ENCODE results near the gene ALX4.

ALX4 gene

DNA sequence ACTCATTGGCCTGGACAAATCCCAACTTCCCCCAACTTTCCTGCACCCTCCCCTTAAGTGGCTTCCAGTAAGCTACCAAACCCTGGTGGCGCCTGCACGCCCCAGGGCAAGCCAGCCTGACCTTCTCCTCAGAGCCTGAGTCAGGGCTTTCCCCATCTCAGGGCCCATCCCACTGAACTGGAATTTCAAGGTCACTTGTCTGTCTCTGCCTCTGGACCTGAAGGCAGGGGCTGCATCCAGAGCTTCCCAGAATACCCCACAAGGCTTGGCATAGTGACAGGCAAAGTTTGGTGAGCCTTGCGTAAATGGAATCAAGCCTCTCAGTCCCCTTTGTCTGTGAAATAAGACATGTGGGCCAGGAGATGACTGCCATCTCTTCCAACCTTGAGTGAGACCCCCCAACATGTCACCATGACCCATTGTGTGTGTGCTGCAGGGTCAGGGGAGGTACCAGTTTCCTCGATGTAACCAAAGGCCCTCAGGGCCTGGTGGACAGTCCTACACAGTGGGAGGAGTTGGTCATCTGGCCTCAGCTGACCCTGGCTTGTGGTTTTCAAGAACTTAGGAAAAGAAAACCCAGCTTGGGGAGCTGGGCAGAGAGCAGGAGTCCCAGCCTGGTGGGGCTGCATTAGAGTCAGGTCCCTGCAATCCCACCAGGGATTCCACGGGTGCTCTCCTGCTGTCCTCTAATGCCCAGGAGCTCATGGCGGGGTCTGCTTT lies 8.9 kb downstream of the ALX4 start:
- no peak overlapping the region for H3K4me2 ChIP-seq (ENCODE audit: low read length)
- H3K4me3 ChIP-seq (ENCODE audit: low read length), result no peak overlapping the region
- no peaks in the 10 kb centered on the region for H3K27me3 ChIP-seq (ENCODE audit: low read depth, low read length)

DNA sequence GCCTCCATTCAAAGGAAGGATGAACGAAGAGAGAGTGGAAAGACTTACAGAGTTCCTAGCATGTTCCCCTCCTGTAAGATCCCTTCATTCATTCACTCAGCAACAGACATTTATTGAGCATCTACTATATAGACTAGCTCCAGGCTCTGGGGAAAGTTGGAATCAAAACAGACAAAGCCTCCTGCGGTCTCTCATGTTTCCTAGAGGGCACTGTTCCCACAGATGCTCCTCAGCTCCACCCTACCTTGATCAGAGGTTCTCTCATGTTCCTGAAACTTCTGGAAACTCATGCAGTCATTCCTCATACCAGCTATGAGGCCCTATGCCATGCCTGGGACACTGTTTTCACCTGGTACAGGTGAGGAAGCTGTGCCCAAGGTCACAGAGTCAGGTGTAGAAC lies 11.1 kb downstream of the ALX4 start:
- no peak overlapping the region for H2AFZ ChIP-seq (ENCODE audit: low read depth, low read length)
- H3K79me2 ChIP-seq (ENCODE audit: low read length), result no peaks in the 10 kb centered on the region
- H3K9ac ChIP-seq (ENCODE audit: low read length), result no peak overlapping the region
- H3K4me2 ChIP-seq (ENCODE audit: low read length), result no peak overlapping the region
- H3K27me3 ChIP-seq (ENCODE audit: low read depth, low read length), result no peaks in the 10 kb centered on the region
- no peak overlapping the region for H3K27ac ChIP-seq (ENCODE audit: low read length)
- H4K20me1 ChIP-seq (ENCODE audit: insufficient read depth, low read length), result no peaks in the 10 kb centered on the region
- no peaks in the 10 kb centered on the region for H3K9me3 ChIP-seq (ENCODE audit: insufficient read depth, low read length)
- TF ChIP-seq, protein P1, sequence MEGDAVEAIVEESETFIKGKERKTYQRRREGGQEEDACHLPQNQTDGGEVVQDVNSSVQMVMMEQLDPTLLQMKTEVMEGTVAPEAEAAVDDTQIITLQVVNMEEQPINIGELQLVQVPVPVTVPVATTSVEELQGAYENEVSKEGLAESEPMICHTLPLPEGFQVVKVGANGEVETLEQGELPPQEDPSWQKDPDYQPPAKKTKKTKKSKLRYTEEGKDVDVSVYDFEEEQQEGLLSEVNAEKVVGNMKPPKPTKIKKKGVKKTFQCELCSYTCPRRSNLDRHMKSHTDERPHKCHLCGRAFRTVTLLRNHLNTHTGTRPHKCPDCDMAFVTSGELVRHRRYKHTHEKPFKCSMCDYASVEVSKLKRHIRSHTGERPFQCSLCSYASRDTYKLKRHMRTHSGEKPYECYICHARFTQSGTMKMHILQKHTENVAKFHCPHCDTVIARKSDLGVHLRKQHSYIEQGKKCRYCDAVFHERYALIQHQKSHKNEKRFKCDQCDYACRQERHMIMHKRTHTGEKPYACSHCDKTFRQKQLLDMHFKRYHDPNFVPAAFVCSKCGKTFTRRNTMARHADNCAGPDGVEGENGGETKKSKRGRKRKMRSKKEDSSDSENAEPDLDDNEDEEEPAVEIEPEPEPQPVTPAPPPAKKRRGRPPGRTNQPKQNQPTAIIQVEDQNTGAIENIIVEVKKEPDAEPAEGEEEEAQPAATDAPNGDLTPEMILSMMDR (IDR thresholded peaks at IDR 0.05; ENCODE audit: low read depth, low read length), result no peak
- TF ChIP-seq EZH2phosphoT487 (IDR thresholded peaks at IDR 0.05; ENCODE audit: low read depth), result no peak
- H3K36me3 ChIP-seq (replicated peaks; ENCODE audit: low read depth, low read length), result no peaks in the 10 kb centered on the region
- no peak overlapping the region for H3K4me3 ChIP-seq (ENCODE audit: low read length)
- H3K4me1 ChIP-seq (ENCODE audit: low read length), result no peaks in the 10 kb centered on the region

More for the DNA sequence above, 8.9 kb downstream of the ALX4 start:
- TF ChIP-seq EZH2phosphoT487 (IDR thresholded peaks at IDR 0.05; ENCODE audit: low read depth), result no peak
- TF ChIP-seq, protein P1 (IDR thresholded peaks at IDR 0.05; ENCODE audit: low read depth, low read length), result no peak
- Histone ChIP-seq H4K20me1 (ENCODE audit: insufficient read depth, low read length) (no peaks in the 10 kb centered on the region), H2AFZ (ENCODE audit: low read depth, low read length) (no peak overlapping the region), H3K9ac (ENCODE audit: low read length) (no peak overlapping the region), H3K79me2 (ENCODE audit: low read length) (no peaks in the 10 kb centered on the region), H3K36me3 (replicated peaks; ENCODE audit: low read depth, low read length) (no peaks in the 10 kb centered on the region), H3K27ac (ENCODE audit: low read length) (no peak overlapping the region), H3K4me1 (ENCODE audit: low read length) (no peaks in the 10 kb centered on the region), H3K9me3 (ENCODE audit: insufficient read depth, low read length) (no peaks in the 10 kb centered on the region)

DNA sequence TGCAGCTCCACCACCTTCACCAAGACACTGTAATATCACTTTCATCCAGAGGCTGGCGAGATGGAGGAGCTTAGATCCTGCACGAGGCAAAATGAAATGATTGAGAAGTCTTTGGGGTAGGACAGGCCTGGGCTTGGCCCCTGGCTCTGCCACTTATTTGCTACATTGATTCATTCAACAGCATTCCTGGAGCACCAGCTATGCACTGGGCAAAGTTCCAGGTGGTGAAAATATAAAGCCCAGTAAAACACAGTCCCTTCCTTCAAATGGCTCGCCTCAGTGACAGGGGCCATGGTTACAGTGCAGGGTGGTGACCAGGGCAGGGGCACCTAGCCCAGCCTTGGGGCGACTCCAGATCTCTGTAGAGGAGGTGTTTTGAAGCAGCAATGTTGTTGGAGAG lies 19.7 kb downstream of the ALX4 start:
- TF ChIP-seq, protein P1 (IDR thresholded peaks at IDR 0.05; ENCODE audit: low read depth, low read length), result no peak
- no peak for TF ChIP-seq EZH2phosphoT487 (IDR thresholded peaks at IDR 0.05; ENCODE audit: low read depth)
- Histone ChIP-seq H3K9me3 (ENCODE audit: insufficient read depth, low read length) (no peaks in the 10 kb centered on the region), H3K27ac (ENCODE audit: low read length) (no peak overlapping the region), H2AFZ (ENCODE audit: low read depth, low read length) (no peak overlapping the region), H3K27me3 (ENCODE audit: low read depth, low read length) (peaks cover 5% of the 10 kb centered on the region; the same call in 1 of the 2 replicates), H3K4me3 (ENCODE audit: low read length) (no peak overlapping the region), H3K36me3 (replicated peaks; ENCODE audit: low read depth, low read length) (no peaks in the 10 kb centered on the region), H3K9ac (ENCODE audit: low read length) (no peak overlapping the region), H3K79me2 (ENCODE audit: low read length) (no peaks in the 10 kb centered on the region), H3K4me2 (ENCODE audit: low read length) (no peak overlapping the region), H3K4me1 (ENCODE audit: low read length) (no peaks in the 10 kb centered on the region; the same call in 1 of the 2 replicates), H4K20me1 (ENCODE audit: insufficient read depth, low read length) (no peaks in the 10 kb centered on the region)

DNA sequence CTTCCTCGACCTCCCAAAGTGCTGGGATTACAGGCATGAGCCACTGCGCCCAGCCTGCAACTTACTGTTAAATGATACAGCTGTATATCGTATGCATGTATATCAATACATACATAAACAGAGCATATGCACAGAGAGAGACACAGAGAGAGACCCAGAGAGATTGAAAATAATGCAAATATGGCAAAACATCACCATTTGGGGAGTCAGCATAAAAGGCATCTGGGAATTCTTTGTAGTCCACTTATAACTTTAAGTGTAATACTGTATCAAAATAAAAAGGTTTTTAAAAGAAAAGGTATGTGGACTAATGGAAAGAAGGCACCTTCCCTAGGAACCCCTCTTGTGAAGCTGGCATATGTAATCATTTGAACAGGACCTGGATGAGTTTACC lies 21.8 kb downstream of the ALX4 start:
- Histone ChIP-seq H2AFZ (ENCODE audit: low read depth, low read length) (no peak overlapping the region), H3K36me3 (replicated peaks; ENCODE audit: low read depth, low read length) (no peaks in the 10 kb centered on the region), H3K4me2 (ENCODE audit: low read length) (no peak overlapping the region), H3K27ac (ENCODE audit: low read length) (no peak overlapping the region), H3K4me1 (ENCODE audit: low read length) (no peaks in the 10 kb centered on the region; the same call in 1 of the 2 replicates), H3K9ac (ENCODE audit: low read length) (no peak overlapping the region), H3K9me3 (ENCODE audit: insufficient read depth, low read length) (no peaks in the 10 kb centered on the region), H3K79me2 (ENCODE audit: low read length) (no peaks in the 10 kb centered on the region), H4K20me1 (ENCODE audit: insufficient read depth, low read length) (no peaks in the 10 kb centered on the region), H3K4me3 (ENCODE audit: low read length) (no peak overlapping the region), H3K27me3 (ENCODE audit: low read depth, low read length) (peaks cover 5% of the 10 kb centered on the region; the same call in 1 of the 2 replicates)
- no peak for TF ChIP-seq EZH2phosphoT487 (IDR thresholded peaks at IDR 0.05; ENCODE audit: low read depth)
- TF ChIP-seq, protein P1 (IDR thresholded peaks at IDR 0.05; ENCODE audit: low read depth, low read length), result no peak
